SU-DHL-6 (cell line): ENCODE measurements around the gene C1orf21.

Source experiments
- H2AFZ ChIP-seq: fragments of 200-600 bp; sonication (generic); 2 replicates; pipeline ENCODE4 v1.6.1; 2014; ENCODE audit warnings: low read depth, mild to moderate bottlenecking, moderate library complexity, mixed read lengths, antibody characterized with exemption, low read length; ENCODE audit not compliant: severe bottlenecking
- H3F3A ChIP-seq: fragments of 200-600 bp; shearing (Covaris generic); 2 replicates; pipeline ENCODE4 v1.6.0; 2016; ENCODE audit warnings: antibody characterized with exemption, mild to moderate bottlenecking; ENCODE audit not compliant: insufficient read depth
- H3K27ac ChIP-seq: fragments of 200-600 bp; sonication (generic); 2 replicates; pipeline ENCODE4 v1.5.1; 2016; ENCODE audit warnings: low read depth, mild to moderate bottlenecking, low read length, moderate library complexity, mixed read lengths
- H3K27me3 ChIP-seq: fragments of 200-600 bp; sonication (generic), shearing (Covaris generic); 2 replicates; pipeline ENCODE4 v1.6.0; 2014; ENCODE audit warnings: mild to moderate bottlenecking, low read length
- H3K36me3 ChIP-seq: fragments of 200-600 bp; sonication (generic); 2 replicates; pipeline ENCODE4 v1.6.1; 2014; ENCODE audit warnings: mild to moderate bottlenecking, low read length, mixed read lengths
- H3K4me2 ChIP-seq: fragments of 300-600, 200-600 bp; shearing (Covaris generic), sonication (generic); 2 replicates; pipeline ENCODE4 v1.6.0; 2014; ENCODE audit warnings: low read length, low read depth, mild to moderate bottlenecking; ENCODE audit not compliant: poor library complexity, severe bottlenecking
- H3K4me3 ChIP-seq: fragments of 200-600 bp; sonication (generic); 2 replicates; pipeline ENCODE4 v1.5.1; 2014; ENCODE audit warnings: antibody characterized with exemption, low read length, mild to moderate bottlenecking, mixed read lengths; ENCODE audit not compliant: insufficient read depth, poor library complexity, severe bottlenecking
- H3K79me2 ChIP-seq: fragments of 200-600 bp; sonication (generic); 2 replicates; pipeline ENCODE4 v1.6.1; 2014; ENCODE audit warnings: mild to moderate bottlenecking, low read length, moderate library complexity; ENCODE audit not compliant: insufficient read depth
- H3K9ac ChIP-seq: fragments of 200-600 bp; sonication (generic); 2 replicates; pipeline ENCODE4 v1.7.0; 2014; ENCODE audit warnings: mild to moderate bottlenecking, low read length
- H3K9me2 ChIP-seq: fragments of 200-600 bp; sonication (generic); replicated peaks from 2 replicates; pipeline ENCODE4 v1.6.1; 2014; ENCODE audit warnings: low read length; ENCODE audit not compliant: insufficient read depth
- H3K9me3 ChIP-seq: fragments of 200-600 bp; sonication (generic); 2 replicates; pipeline ENCODE4 v1.6.1; 2014; ENCODE audit warnings: low read length, mixed read lengths; ENCODE audit not compliant: insufficient read depth
- H4K20me1 ChIP-seq: fragments of 200-600 bp; sonication (generic); 2 replicates; pipeline ENCODE4 v1.6.1; 2014; ENCODE audit warnings: low read depth, mild to moderate bottlenecking, antibody characterized with exemption, low read length, moderate library complexity, mixed read lengths
- CTCF ChIP-seq: fragments of 200-600 bp; sonication (generic); IDR thresholded peaks from one replicate; pipeline ENCODE4 v1.5.1; 2017; ENCODE audit warnings: antibody characterized with exemption, mild to moderate bottlenecking, low read length, moderate library complexity; ENCODE audit not compliant: insufficient read depth, poor library complexity, severe bottlenecking
- EZH2phosphoT487 ChIP-seq: fragments of 200-600 bp; sonication (generic), shearing (Covaris generic); conservative IDR thresholded peaks from 2 replicates; pipeline ENCODE4 v1.6.1; 2018; ENCODE audit warnings: mild to moderate bottlenecking, antibody characterized with exemption, low read length, moderate library complexity, mixed read lengths

C1orf21 gene

DNA sequence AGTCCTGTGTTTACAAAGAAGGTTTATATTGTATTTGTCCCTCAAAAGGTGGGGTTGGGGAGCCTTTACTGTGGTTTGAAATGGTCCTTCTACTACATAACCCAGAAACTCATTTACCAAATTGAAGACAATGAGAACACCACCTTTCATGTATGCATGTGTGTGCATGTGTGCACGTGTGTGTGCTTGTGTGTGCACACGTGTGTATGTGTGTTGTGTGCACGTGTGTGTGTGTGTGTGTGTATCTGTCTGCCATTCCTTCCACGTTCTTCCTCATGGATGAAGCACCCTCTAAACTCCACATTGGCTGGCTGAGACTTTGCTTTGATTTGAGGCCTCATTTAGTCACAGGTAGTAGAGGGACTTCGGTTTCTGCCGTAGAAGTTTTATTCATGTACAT, 229.7 kb downstream of the C1orf21 start:
- Histone ChIP-seq H3K9me3 (no peaks in the 10 kb centered on the region), H3K9ac (no peak overlapping the region), H3K9me2 (no peaks in the 10 kb centered on the region), H3K79me2 (no peaks in the 10 kb centered on the region), H3K27ac (no peak overlapping the region), H3K36me3 (no peaks in the 10 kb centered on the region), H3K4me3 (no peak overlapping the region), H2AFZ (no peak overlapping the region), H4K20me1 (no peaks in the 10 kb centered on the region), H3K4me2 (no peak overlapping the region), H3K27me3 (no peaks in the 10 kb centered on the region), H3F3A (no peaks in the 10 kb centered on the region)
- TF ChIP-seq CTCF, result no peak
- no peak for TF ChIP-seq EZH2phosphoT487

DNA sequence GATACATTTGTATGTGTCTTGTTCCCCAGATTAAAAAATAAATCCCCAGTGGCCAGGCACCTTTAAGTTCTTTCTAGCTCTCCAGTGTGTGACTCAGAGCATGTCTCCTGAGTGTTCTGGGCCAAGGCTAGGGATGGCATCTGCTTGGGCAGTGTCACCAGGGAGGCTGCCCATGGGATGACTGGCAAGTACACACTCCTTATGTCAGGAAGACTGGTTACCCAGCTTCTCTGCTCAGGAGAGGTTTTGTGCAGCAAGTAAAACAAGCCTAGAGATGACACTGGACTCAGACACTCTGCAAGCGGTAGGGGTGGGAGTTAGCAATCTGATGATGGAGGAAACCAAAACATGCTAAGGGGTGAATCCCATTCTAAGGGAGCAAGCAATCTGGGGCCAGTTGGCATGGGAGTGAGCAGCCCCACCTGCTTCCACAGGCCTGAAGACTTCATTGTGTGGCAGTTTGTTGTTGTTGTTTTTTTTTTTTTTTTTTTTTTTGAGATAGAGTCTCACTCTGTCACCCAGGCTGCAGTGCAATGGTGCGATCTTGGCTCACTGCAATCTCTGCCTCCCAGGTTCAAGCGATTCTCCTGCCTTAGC, 230.7 kb downstream of the C1orf21 start:
- H3K27ac ChIP-seq, result no peak overlapping the region
- TF ChIP-seq CTCF (no peak), EZH2phosphoT487 (no peak)
- H3K79me2 ChIP-seq, result no peaks in the 10 kb centered on the region
- H2AFZ ChIP-seq, result no peak overlapping the region
- H3F3A ChIP-seq, result no peaks in the 10 kb centered on the region
- H3K9ac ChIP-seq, result no peak overlapping the region
- no peaks in the 10 kb centered on the region for H3K9me3 ChIP-seq
- H4K20me1 ChIP-seq, result no peaks in the 10 kb centered on the region
- H3K27me3 ChIP-seq, result no peaks in the 10 kb centered on the region
- H3K36me3 ChIP-seq, result no peaks in the 10 kb centered on the region
- no peak overlapping the region for H3K4me3 ChIP-seq
- no peak overlapping the region for H3K4me2 ChIP-seq
- no peaks in the 10 kb centered on the region for H3K9me2 ChIP-seq

- H3K9me3 ChIP-seq, result no peaks in the 10 kb centered on the region
- H3K9me2 ChIP-seq, result no peaks in the 10 kb centered on the region
- H3K27ac ChIP-seq, result no peak overlapping the region
- no peak overlapping the region for H3K4me3 ChIP-seq
- H2AFZ ChIP-seq, result no peak overlapping the region
- H3K4me2 ChIP-seq, result no peak overlapping the region
- H4K20me1 ChIP-seq, result no peaks in the 10 kb centered on the region
- H3K79me2 ChIP-seq, result no peaks in the 10 kb centered on the region
- TF ChIP-seq CTCF (no peak), EZH2phosphoT487 (no peak)
- H3F3A ChIP-seq, result no peaks in the 10 kb centered on the region
- no peaks in the 10 kb centered on the region for H3K36me3 ChIP-seq
- no peak overlapping the region for H3K9ac ChIP-seq
- H3K27me3 ChIP-seq, result no peaks in the 10 kb centered on the region
These were observed 232.0 kb downstream of the C1orf21 start for GRCh38 chr1:184618851-184619250.
